ENCODE measurements around the gene PAIP1.

GRCh38 chr5:43584166-43584699, 27.4 kb upstream of the PAIP1 start:
- TF ChIP-seq CTCF (IDR thresholded peaks at IDR 0.05) (no peak), POLR2A (IDR thresholded peaks at IDR 0.05) (no peak)

Data from tibial nerve (tissue), 3 donors.